GM12878 (cell line): ENCODE measurements around the gene EIF3A. TPM values are rescaled to one million over a fixed set of nuclear protein-coding genes. Genes with fewer than 3 reads are reported as not detected.

Experiments
- RB1 ChIP-seq: fragments of 450-650 bp; formaldehyde crosslinking; IDR thresholded peaks from 2 replicates; pipeline ENCODE4 v1.6.1; 2017; ENCODE audit warnings: mild to moderate bottlenecking, borderline replicate concordance
- SPI1 ChIP-seq: IDR thresholded peaks from 2 replicates; pipeline ENCODE4 v1.6.1; 2011; ENCODE audit warnings: low read depth, mild to moderate bottlenecking, low read length, moderate library complexity, borderline replicate concordance; ENCODE audit not compliant: insufficient read depth
- ZNF207 ChIP-seq: fragments of 450-650 bp; IDR thresholded peaks from 2 replicates; pipeline ENCODE4 v1.6.1; 2014; ENCODE audit warnings: antibody characterized with exemption, mild to moderate bottlenecking, borderline replicate concordance
- polyA plus RNA-seq, 11 experiments: library from polyadenylated mRNA; depleted of rRNA in 4 of 11; unstranded in 6 of 11; stranded (reverse) in 5 of 11; fragments of >200 nt; fragmentation: Nextera tagmentation in 4 of 11; fragmentation: Illumina TruSeq in 1 of 11; extraction: Ambion mirVana in 4 of 11; extraction: Trizol in 1 of 11; gene quantifications; 1 replicate in 1 of 11; 2 replicates in 10 of 11; pipeline versions ENCODE4 v1.2.1 to v1.2.3, GENCODE V29; 2011 to 2016; ENCODE audit warnings: inconsistent platforms in 2 of 11, missing spikeins in 2 of 11, low read depth in 1 of 11
- total RNA-seq, 4 experiments: library from RNA; depleted of rRNA in 3 of 4; stranded (reverse); fragments of >200 nt in 3 of 4; fragmentation: Illumina TruSeq in 1 of 4; extraction: Trizol in 1 of 4; gene quantifications; 2 replicates each; pipeline versions ENCODE4 v1.2.1 to v1.2.3, GENCODE V29; 2013 to 2021
- TF ChIP-seq, protein P1 (sequence below): fragments of 450-650 bp; IDR thresholded peaks from 2 replicates; pipeline ENCODE4 v1.6.1; 2018; ENCODE audit warnings: mild to moderate bottlenecking, low read depth, moderate library complexity; ENCODE audit not compliant: partially characterized antibody
- TF ChIP-seq, protein P2 (sequence below): fragments of 450-650 bp; IDR thresholded peaks from 2 replicates; pipeline ENCODE4 v1.6.1; 2017; ENCODE audit warnings: mild to moderate bottlenecking, moderate library complexity

The EIF3A gene
- total and polyA plus RNA-seq, 10 of the 15 experiments (the other 5 are each of a cell fraction or from before 2014, with no cell fraction given): 42.3 to 195 (median 96.3) TPM

DNA sequence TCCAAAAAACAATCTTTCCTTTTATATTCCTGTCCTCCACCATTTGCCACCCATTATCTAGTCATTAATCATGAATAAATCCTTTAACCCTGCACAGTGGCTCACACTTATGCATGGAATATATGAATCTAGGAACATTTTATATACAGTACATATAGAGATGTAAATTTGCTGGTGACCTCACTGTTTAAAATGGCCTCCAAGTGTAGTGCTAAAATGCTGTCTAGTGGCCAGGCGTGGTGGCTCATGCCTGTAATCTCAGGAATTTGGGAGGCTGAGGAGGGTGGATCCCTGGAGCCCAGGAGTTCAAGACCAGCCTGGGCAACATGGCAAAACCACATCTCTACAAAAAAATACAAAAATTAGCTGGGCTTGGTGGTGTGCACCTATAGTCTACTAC is 41.5 kb downstream of the EIF3A start (continued):
- TF ChIP-seq, protein P1, sequence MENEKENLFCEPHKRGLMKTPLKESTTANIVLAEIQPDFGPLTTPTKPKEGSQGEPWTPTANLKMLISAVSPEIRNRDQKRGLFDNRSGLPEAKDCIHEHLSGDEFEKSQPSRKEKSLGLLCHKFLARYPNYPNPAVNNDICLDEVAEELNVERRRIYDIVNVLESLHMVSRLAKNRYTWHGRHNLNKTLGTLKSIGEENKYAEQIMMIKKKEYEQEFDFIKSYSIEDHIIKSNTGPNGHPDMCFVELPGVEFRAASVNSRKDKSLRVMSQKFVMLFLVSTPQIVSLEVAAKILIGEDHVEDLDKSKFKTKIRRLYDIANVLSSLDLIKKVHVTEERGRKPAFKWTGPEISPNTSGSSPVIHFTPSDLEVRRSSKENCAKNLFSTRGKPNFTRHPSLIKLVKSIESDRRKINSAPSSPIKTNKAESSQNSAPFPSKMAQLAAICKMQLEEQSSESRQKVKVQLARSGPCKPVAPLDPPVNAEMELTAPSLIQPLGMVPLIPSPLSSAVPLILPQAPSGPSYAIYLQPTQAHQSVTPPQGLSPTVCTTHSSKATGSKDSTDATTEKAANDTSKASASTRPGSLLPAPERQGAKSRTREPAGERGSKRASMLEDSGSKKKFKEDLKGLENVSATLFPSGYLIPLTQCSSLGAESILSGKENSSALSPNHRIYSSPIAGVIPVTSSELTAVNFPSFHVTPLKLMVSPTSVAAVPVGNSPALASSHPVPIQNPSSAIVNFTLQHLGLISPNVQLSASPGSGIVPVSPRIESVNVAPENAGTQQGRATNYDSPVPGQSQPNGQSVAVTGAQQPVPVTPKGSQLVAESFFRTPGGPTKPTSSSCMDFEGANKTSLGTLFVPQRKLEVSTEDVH: no peak
- TF ChIP-seq, protein P2, sequence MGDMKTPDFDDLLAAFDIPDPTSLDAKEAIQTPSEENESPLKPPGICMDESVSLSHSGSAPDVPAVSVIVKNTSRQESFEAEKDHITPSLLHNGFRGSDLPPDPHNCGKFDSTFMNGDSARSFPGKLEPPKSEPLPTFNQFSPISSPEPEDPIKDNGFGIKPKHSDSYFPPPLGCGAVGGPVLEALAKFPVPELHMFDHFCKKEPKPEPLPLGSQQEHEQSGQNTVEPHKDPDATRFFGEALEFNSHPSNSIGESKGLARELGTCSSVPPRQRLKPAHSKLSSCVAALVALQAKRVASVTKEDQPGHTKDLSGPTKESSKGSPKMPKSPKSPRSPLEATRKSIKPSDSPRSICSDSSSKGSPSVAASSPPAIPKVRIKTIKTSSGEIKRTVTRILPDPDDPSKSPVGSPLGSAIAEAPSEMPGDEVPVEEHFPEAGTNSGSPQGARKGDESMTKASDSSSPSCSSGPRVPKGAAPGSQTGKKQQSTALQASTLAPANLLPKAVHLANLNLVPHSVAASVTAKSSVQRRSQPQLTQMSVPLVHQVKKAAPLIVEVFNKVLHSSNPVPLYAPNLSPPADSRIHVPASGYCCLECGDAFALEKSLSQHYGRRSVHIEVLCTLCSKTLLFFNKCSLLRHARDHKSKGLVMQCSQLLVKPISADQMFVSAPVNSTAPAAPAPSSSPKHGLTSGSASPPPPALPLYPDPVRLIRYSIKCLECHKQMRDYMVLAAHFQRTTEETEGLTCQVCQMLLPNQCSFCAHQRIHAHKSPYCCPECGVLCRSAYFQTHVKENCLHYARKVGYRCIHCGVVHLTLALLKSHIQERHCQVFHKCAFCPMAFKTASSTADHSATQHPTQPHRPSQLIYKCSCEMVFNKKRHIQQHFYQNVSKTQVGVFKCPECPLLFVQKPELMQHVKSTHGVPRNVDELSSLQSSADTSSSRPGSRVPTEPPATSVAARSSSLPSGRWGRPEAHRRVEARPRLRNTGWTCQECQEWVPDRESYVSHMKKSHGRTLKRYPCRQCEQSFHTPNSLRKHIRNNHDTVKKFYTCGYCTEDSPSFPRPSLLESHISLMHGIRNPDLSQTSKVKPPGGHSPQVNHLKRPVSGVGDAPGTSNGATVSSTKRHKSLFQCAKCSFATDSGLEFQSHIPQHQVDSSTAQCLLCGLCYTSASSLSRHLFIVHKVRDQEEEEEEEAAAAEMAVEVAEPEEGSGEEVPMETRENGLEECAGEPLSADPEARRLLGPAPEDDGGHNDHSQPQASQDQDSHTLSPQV: no peak
- no peak for TF ChIP-seq SPI1
- no peak for TF ChIP-seq ZNF207
- no peak for TF ChIP-seq RB1
- TF ChIP-seq, all 136 proteins: peak for 0
